ENCODE measurements around the gene PARD3.
A peak's percentile ranks its signal among the peaks of the same experiment; 100 is the strongest.

PARD3 gene

DNA sequence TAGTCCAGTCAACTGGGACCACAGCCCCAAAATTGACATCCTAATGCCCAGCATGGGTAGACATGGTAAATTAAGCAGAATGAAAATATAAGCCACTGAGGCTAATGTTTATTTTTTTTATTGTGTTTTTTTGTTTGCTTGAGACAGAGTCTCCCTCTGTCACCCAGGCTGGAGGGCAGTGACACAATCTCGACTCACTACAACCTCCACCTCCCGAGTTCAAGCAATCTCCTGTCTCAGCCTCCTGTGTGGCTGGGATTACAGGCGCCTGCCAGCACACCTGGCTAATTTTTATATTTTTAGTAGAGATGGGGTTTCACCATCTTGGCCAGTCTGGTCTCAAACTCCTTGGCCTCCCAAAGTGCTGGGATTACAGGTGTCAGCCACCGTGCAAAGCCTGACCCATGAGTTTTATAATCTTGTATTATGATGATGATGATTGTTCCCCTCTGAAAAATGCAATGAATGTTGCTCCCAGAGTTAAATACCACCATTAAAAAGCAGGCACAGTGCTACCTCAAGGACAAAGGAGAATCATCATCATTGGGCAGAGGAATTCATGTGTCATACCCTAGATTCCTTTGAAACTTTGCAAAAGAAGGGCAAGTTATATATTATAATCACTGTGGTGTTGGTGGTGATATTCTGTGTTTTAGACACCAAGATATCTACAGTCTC is 228.0 kb downstream of the PARD3 start:
- Histone ChIP-seq H3K4me3 (ENCODE audit: control insufficient read depth in 1 of 7, extremely low read depth in 1 of 7, insufficient read depth in 4 of 7, low read depth in 2 of 7, low read length in 6 of 7) (no peak overlapping the region), H3K27me3 (replicated peaks in 2 of 5; ENCODE audit: control insufficient read depth in 4 of 5, insufficient read depth in 5 of 5, low read length in 4 of 5) (no peaks in the 10 kb centered on the region), H3K4me1 (ENCODE audit: control extremely low read depth in 1 of 4, control insufficient read depth in 4 of 4, insufficient read depth in 4 of 4, low read length in 3 of 4) (no peaks in the 10 kb centered on the region), H3K36me3 (ENCODE audit: control insufficient read depth in 4 of 4, insufficient read depth in 4 of 4, low read length in 3 of 4) (no peaks in the 10 kb centered on the region), H3K9me3 (ENCODE audit: control extremely low read depth in 1 of 5, control insufficient read depth in 4 of 5, insufficient read depth in 2 of 5, low read depth in 1 of 5, low read length in 4 of 5) (no peaks in the 10 kb centered on the region), H3K27ac (ENCODE audit: insufficient read depth in 1 of 2, low read depth in 1 of 2, low read length in 2 of 2, poor library complexity in 1 of 2, severe bottlenecking in 2 of 2) (no peak overlapping the region)
- 93% methylated on average over 3 of the region's 4 CpGs for WGBS (ENCODE audit: insufficient coverage)
- no peak for DNase-seq
- ChIA-PET POLR2A (no interaction called here), CTCF (no interaction called here)

DNA sequence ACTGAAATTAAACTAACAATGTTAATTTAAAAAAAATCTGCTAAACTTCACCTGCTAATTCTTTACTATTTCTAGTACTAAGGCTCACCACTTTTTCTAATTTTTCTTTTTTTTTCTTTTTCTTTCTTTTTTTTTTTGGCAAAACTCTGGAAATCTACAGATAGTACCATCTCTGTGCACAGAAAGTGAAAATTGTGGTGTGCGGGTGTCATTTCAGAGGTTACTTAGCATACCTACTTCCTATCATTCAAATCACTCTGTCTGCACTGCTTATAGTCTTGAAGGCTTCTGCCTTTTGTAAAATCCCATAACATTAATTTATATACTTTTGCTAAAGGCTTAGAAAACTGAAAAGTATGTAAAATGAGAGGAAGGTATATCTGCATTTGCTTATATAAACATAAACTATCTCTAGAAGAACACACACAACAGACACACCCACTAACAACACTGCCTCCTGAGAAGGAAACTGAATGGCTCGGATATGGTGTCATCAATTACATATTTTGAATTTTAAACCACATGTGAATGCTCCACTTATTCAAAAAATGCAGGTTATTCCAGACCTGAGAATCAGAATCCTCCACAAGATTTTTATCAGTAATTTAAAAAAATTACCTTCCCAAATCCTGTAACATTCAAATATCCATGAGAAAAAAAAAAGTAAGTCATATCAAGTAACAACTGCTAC is 229.5 kb downstream of the PARD3 start:
- no peaks in the 10 kb centered on the region for H3K27me3 ChIP-seq (replicated peaks in 2 of 5; ENCODE audit: control insufficient read depth in 4 of 5, insufficient read depth in 5 of 5, low read length in 4 of 5)
- H3K27ac ChIP-seq (ENCODE audit: insufficient read depth in 1 of 2, low read depth in 1 of 2, low read length in 2 of 2, poor library complexity in 1 of 2, severe bottlenecking in 2 of 2), result no peak overlapping the region
- WGBS (ENCODE audit: insufficient coverage), result 83% methylated on average over 1 of the region's 2 CpGs
- ChIA-PET POLR2A (no interaction called here), CTCF (no interaction called here)
- H3K36me3 ChIP-seq (ENCODE audit: control insufficient read depth in 4 of 4, insufficient read depth in 4 of 4, low read length in 3 of 4), result no peaks in the 10 kb centered on the region
- no peaks in the 10 kb centered on the region for H3K4me1 ChIP-seq (ENCODE audit: control extremely low read depth in 1 of 4, control insufficient read depth in 4 of 4, insufficient read depth in 4 of 4, low read length in 3 of 4)
- H3K4me3 ChIP-seq (ENCODE audit: control insufficient read depth in 1 of 7, extremely low read depth in 1 of 7, insufficient read depth in 4 of 7, low read depth in 2 of 7, low read length in 6 of 7), result no peak overlapping the region
- no peaks in the 10 kb centered on the region for H3K9me3 ChIP-seq (ENCODE audit: control extremely low read depth in 1 of 5, control insufficient read depth in 4 of 5, insufficient read depth in 2 of 5, low read depth in 1 of 5, low read length in 4 of 5)
- no peak for DNase-seq

DNA sequence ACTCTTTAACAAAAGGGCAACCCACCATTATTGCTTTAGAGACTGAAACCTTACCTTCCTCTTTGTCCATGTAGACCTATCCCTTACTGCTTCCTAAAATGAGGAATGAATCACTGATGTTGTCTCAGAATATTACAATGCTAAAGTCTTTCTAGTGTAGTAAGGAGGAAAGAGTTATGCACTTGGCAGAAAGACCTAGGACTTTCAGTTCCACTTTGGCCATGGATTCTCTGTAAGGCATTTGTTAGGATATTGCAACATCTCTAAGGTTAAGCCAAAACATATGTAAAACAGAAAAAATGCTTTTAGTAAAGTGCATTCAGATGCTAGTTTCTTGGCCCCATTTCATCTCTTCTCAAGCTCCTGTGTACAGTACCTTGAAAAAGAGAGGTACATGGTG is 230.9 kb downstream of the PARD3 start:
- Histone ChIP-seq H3K27ac (ENCODE audit: insufficient read depth in 1 of 2, low read depth in 1 of 2, low read length in 2 of 2, poor library complexity in 1 of 2, severe bottlenecking in 2 of 2) (no peak overlapping the region), H3K9me3 (ENCODE audit: control extremely low read depth in 1 of 5, control insufficient read depth in 4 of 5, insufficient read depth in 2 of 5, low read depth in 1 of 5, low read length in 4 of 5) (no peaks in the 10 kb centered on the region), H3K27me3 (replicated peaks in 2 of 5; ENCODE audit: control insufficient read depth in 4 of 5, insufficient read depth in 5 of 5, low read length in 4 of 5) (no peaks in the 10 kb centered on the region), H3K36me3 (ENCODE audit: control insufficient read depth in 4 of 4, insufficient read depth in 4 of 4, low read length in 3 of 4) (no peaks in the 10 kb centered on the region), H3K4me1 (ENCODE audit: control extremely low read depth in 1 of 4, control insufficient read depth in 4 of 4, insufficient read depth in 4 of 4, low read length in 3 of 4) (no peaks in the 10 kb centered on the region), H3K4me3 (ENCODE audit: control insufficient read depth in 1 of 7, extremely low read depth in 1 of 7, insufficient read depth in 4 of 7, low read depth in 2 of 7, low read length in 6 of 7) (no peak overlapping the region)
- ChIA-PET CTCF (interaction anchor here (1.1 kb wide), 1 partner anchor 11 kb away, joined by 3 read pairs; no protein-coding TSS in a partner anchor), POLR2A (no interaction called here)
- DNase-seq, result no peak

DNA sequence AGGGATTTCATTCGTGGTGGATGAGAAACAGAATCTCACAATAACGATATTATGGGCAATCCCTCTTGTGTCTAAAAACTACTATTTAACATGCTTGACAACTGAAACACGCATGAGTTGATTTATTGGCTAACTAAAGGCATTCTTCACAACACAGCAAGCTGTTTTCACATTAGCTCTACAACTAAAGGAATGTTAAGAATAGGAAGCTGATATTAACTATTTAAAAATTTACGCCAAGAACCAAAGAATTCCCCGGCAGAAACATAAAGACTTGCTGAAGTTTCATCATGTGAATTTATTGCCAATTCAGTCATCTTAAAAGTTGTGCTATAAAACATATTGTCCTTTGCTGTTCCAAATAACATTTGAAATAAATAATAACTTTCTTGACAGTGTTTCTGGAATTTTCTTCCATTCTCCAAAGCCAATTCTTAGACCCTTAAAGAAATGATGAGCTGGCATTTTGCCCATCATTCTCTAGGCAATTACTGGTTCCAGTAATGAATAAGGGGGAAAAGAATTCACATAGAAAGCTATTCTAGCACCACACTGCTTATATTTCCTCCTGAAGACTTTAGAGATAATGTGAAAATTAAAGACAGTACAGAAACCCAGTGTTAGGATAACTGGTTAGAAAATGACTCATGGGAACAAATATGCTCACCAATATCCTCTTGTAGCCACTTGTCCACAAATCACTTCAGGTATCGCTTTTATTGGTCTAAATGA is 233.1 kb downstream of the PARD3 start:
- Histone ChIP-seq H3K27ac (ENCODE audit: insufficient read depth in 1 of 2, low read depth in 1 of 2, low read length in 2 of 2, poor library complexity in 1 of 2, severe bottlenecking in 2 of 2) (no peak overlapping the region), H3K36me3 (ENCODE audit: control insufficient read depth in 4 of 4, insufficient read depth in 4 of 4, low read length in 3 of 4) (no peaks in the 10 kb centered on the region), H3K4me3 (ENCODE audit: control insufficient read depth in 1 of 7, extremely low read depth in 1 of 7, insufficient read depth in 4 of 7, low read depth in 2 of 7, low read length in 6 of 7) (no peak overlapping the region), H3K9me3 (ENCODE audit: control extremely low read depth in 1 of 5, control insufficient read depth in 4 of 5, insufficient read depth in 2 of 5, low read depth in 1 of 5, low read length in 4 of 5) (no peaks in the 10 kb centered on the region), H3K27me3 (replicated peaks in 2 of 5; ENCODE audit: control insufficient read depth in 4 of 5, insufficient read depth in 5 of 5, low read length in 4 of 5) (no peaks in the 10 kb centered on the region), H3K4me1 (ENCODE audit: control extremely low read depth in 1 of 4, control insufficient read depth in 4 of 4, insufficient read depth in 4 of 4, low read length in 3 of 4) (no peaks in the 10 kb centered on the region)
- DNase-seq, result no peak
- ChIA-PET POLR2A (no interaction called here), CTCF (no interaction called here)
- 100% methylated on average over 1 of the region's 6 CpGs for WGBS (ENCODE audit: insufficient coverage)

DNA sequence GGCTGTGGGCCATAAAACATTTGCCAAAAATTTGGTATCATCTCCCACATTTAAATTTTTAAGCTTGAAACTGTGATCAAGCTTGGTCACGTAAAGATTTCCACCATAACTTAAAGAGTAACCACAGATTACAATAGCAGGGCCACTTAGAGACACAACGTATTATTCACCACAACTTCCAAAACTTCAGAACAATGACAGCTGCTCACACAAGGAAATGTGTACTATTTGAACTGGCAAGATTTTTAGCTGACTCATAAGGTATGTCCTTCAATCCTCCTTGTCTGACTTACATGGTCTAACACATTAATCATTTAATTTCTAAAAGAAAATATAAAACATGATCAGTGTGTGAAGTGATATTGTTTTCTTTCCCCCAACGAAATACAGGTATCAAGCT is 234.5 kb downstream of the PARD3 start:
- no peaks in the 10 kb centered on the region for H3K36me3 ChIP-seq (ENCODE audit: control insufficient read depth in 4 of 4, insufficient read depth in 4 of 4, low read length in 3 of 4)
- no peaks in the 10 kb centered on the region for H3K4me1 ChIP-seq (ENCODE audit: control extremely low read depth in 1 of 4, control insufficient read depth in 4 of 4, insufficient read depth in 4 of 4, low read length in 3 of 4)
- DNase-seq, result peak in 2 of 3 donors; percentile 4 to 29
- H3K27ac ChIP-seq (ENCODE audit: insufficient read depth in 1 of 2, low read depth in 1 of 2, low read length in 2 of 2, poor library complexity in 1 of 2, severe bottlenecking in 2 of 2), result no peak overlapping the region
- CTCF ChIA-PET, result interaction anchor here (0.9 kb wide), 1 partner anchor 30 kb away, joined by 3 read pairs; no protein-coding TSS in a partner anchor
- no CpG with 5 or more reads among the region's 3 CpGs for WGBS (ENCODE audit: insufficient coverage)
- POLR2A ChIA-PET, result interaction anchor here (0.6 to 0.7 kb wide), 2 partner anchors 11 to 929 kb away, joined by 3 read pairs; no protein-coding TSS in a partner anchor
- no peak overlapping the region for H3K4me3 ChIP-seq (ENCODE audit: control insufficient read depth in 1 of 7, extremely low read depth in 1 of 7, insufficient read depth in 4 of 7, low read depth in 2 of 7, low read length in 6 of 7)
- no peaks in the 10 kb centered on the region for H3K9me3 ChIP-seq (ENCODE audit: control extremely low read depth in 1 of 5, control insufficient read depth in 4 of 5, insufficient read depth in 2 of 5, low read depth in 1 of 5, low read length in 4 of 5)
- H3K27me3 ChIP-seq (replicated peaks in 2 of 5; ENCODE audit: control insufficient read depth in 4 of 5, insufficient read depth in 5 of 5, low read length in 4 of 5), result no peaks in the 10 kb centered on the region

DNA sequence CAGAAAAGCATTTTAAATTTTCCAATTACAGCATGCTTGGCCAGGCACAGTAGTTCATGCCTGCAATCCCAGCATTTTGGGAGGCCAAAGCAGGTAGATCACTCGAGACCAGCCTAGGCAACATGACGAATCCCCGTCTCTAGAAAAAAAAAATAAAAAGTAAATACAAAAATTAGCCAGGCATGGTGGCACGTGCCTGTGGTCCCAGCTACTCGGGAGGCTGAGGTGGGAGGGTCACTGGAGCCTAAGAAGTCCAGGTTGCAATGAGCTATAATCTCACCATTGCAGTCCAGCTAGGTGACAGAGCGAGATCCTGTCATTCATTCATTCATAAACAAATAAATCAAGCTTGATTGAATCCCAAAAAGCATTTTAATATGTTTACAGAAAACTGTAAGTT is 234.9 kb downstream of the PARD3 start:
- CTCF ChIA-PET, result no interaction called here

DNA sequence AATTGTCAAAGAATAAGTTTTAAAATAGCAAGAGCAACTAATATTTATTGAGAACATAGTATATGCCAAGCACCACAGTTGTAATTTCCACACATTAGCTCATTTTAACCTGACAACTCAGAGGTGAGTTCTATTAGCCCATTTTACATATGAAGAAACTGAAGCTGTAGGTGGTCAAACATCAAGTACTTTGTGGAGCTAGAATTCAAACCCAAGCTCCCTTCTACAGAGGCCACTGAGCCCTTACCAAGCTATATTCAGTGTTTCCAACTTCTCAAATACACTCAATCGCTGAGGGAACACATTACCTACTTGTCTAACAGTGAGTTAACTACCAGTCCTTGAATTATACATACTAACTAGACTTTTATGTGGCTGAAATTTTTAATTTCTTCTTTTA is 236.6 kb downstream of the PARD3 start:
- H3K4me3 ChIP-seq (ENCODE audit: control insufficient read depth in 1 of 7, extremely low read depth in 1 of 7, insufficient read depth in 4 of 7, low read depth in 2 of 7, low read length in 6 of 7), result no peak overlapping the region
- H3K9me3 ChIP-seq (ENCODE audit: control extremely low read depth in 1 of 5, control insufficient read depth in 4 of 5, insufficient read depth in 2 of 5, low read depth in 1 of 5, low read length in 4 of 5), result no peaks in the 10 kb centered on the region
- DNase-seq, result no peak
- H3K27me3 ChIP-seq (replicated peaks in 2 of 5; ENCODE audit: control insufficient read depth in 4 of 5, insufficient read depth in 5 of 5, low read length in 4 of 5), result no peaks in the 10 kb centered on the region
- ChIA-PET CTCF (interaction anchor here (1.2 kb wide), 1 partner anchor 13 kb away, joined by 4 read pairs; no protein-coding TSS in a partner anchor), POLR2A (interaction anchor here (0.7 kb wide), 1 partner anchor 54 kb away, joined by 3 read pairs; no protein-coding TSS in a partner anchor)
- no peak overlapping the region for H3K27ac ChIP-seq (ENCODE audit: insufficient read depth in 1 of 2, low read depth in 1 of 2, low read length in 2 of 2, poor library complexity in 1 of 2, severe bottlenecking in 2 of 2)
- WGBS (ENCODE audit: insufficient coverage), result no CpG with 5 or more reads among the region's 1 CpG
- H3K4me1 ChIP-seq (ENCODE audit: control extremely low read depth in 1 of 4, control insufficient read depth in 4 of 4, insufficient read depth in 4 of 4, low read length in 3 of 4), result no peaks in the 10 kb centered on the region
- no peaks in the 10 kb centered on the region for H3K36me3 ChIP-seq (ENCODE audit: control insufficient read depth in 4 of 4, insufficient read depth in 4 of 4, low read length in 3 of 4)

More for the DNA sequence above, 234.9 kb downstream of the PARD3 start:
- Histone ChIP-seq H3K4me3 (ENCODE audit: control insufficient read depth in 1 of 7, extremely low read depth in 1 of 7, insufficient read depth in 4 of 7, low read depth in 2 of 7, low read length in 6 of 7) (no peak overlapping the region), H3K27me3 (replicated peaks in 2 of 5; ENCODE audit: control insufficient read depth in 4 of 5, insufficient read depth in 5 of 5, low read length in 4 of 5) (no peaks in the 10 kb centered on the region), H3K36me3 (ENCODE audit: control insufficient read depth in 4 of 4, insufficient read depth in 4 of 4, low read length in 3 of 4) (no peaks in the 10 kb centered on the region), H3K9me3 (ENCODE audit: control extremely low read depth in 1 of 5, control insufficient read depth in 4 of 5, insufficient read depth in 2 of 5, low read depth in 1 of 5, low read length in 4 of 5) (no peaks in the 10 kb centered on the region), H3K4me1 (ENCODE audit: control extremely low read depth in 1 of 4, control insufficient read depth in 4 of 4, insufficient read depth in 4 of 4, low read length in 3 of 4) (no peaks in the 10 kb centered on the region), H3K27ac (ENCODE audit: insufficient read depth in 1 of 2, low read depth in 1 of 2, low read length in 2 of 2, poor library complexity in 1 of 2, severe bottlenecking in 2 of 2) (no peak overlapping the region)
- WGBS (ENCODE audit: insufficient coverage), result 100% methylated on average over 5 of the region's 6 CpGs
- DNase-seq, result no peak
- POLR2A ChIA-PET, result interaction anchor here (0.6 to 0.7 kb wide), 3 partner anchors 12 to 929 kb away, joined by 3 to 4 read pairs (median 3); no protein-coding TSS in a partner anchor
